ENCODE data around the gene CLDN18.

The CLDN18 gene

GRCh38 chr3:138051947-138052802 is 42.2 kb downstream of the CLDN18 start:
- TF ChIP-seq REST (IDR thresholded peaks at IDR 0.05; ENCODE audit: insufficient read depth in 1 of 2, low read depth in 2 of 2, low read length in 2 of 2), result no peak

- no peak for TF ChIP-seq FOXP2 (optimal IDR thresholded peaks at IDR 0.05; ENCODE audit: borderline replicate concordance, extremely low read depth, extremely low read length, insufficient read depth)
- no peak for TF ChIP-seq SIN3A (IDR thresholded peaks at IDR 0.05; ENCODE audit: borderline replicate concordance, insufficient read depth, low read length)
- no peak for TF ChIP-seq POLR2AphosphoS5 (IDR thresholded peaks at IDR 0.05; ENCODE audit: low read depth, low read length)
- no peak for TF ChIP-seq REST (IDR thresholded peaks at IDR 0.05; ENCODE audit: insufficient read depth in 1 of 2, low read depth in 2 of 2, low read length in 2 of 2)
- TF ChIP-seq TAF1 (IDR thresholded peaks at IDR 0.05; ENCODE audit: borderline replicate concordance, insufficient read depth, low read length), result no peak
These were observed 44.1 kb downstream of the CLDN18 start for GRCh38 chr3:138054057-138054456.

- TF ChIP-seq REST (IDR thresholded peaks at IDR 0.05; ENCODE audit: insufficient read depth in 1 of 2, low read depth in 2 of 2, low read length in 2 of 2), result no peak
- TF ChIP-seq TAF1 (IDR thresholded peaks at IDR 0.05; ENCODE audit: borderline replicate concordance, insufficient read depth, low read length), result no peak
- no peak for TF ChIP-seq SIN3A (IDR thresholded peaks at IDR 0.05; ENCODE audit: borderline replicate concordance, insufficient read depth, low read length)
- TF ChIP-seq FOXP2 (optimal IDR thresholded peaks at IDR 0.05; ENCODE audit: borderline replicate concordance, extremely low read depth, extremely low read length, insufficient read depth), result no peak
- no peak for TF ChIP-seq POLR2AphosphoS5 (IDR thresholded peaks at IDR 0.05; ENCODE audit: low read depth, low read length)
These were observed 47.4 kb downstream of the CLDN18 start for GRCh38 chr3:138057384-138057783.

GRCh38 chr3:138059261-138059660 is 49.3 kb downstream of the CLDN18 start:
- TF ChIP-seq TAF1 (IDR thresholded peaks at IDR 0.05; ENCODE audit: borderline replicate concordance, insufficient read depth, low read length), result no peak

GRCh38 chr3:138060792-138061191 is 50.8 kb downstream of the CLDN18 start:
- TF ChIP-seq POLR2AphosphoS5 (IDR thresholded peaks at IDR 0.05; ENCODE audit: low read depth, low read length) (no peak), FOXP2 (optimal IDR thresholded peaks at IDR 0.05; ENCODE audit: borderline replicate concordance, extremely low read depth, extremely low read length, insufficient read depth) (no peak), TAF1 (IDR thresholded peaks at IDR 0.05; ENCODE audit: borderline replicate concordance, insufficient read depth, low read length) (no peak), SIN3A (IDR thresholded peaks at IDR 0.05; ENCODE audit: borderline replicate concordance, insufficient read depth, low read length) (no peak), REST (IDR thresholded peaks at IDR 0.05; ENCODE audit: insufficient read depth in 1 of 2, low read depth in 2 of 2, low read length in 2 of 2) (no peak)
